Dedifferentiated amniotic fluid mesenchymal stem cell (primary cell): ENCODE results near the gene ALG10B.
A peak's percentile ranks its signal among the peaks of the same experiment; 100 is the strongest.
"Not testable (repeated sequence)": the region's sequence is repeated elsewhere in the genome, so short reads cannot be mapped to it uniquely, and the experiment has no call there.

ENCODE experiments used
- DNase-seq: peaks from one replicate; pipeline ENCODE4 v3.0.0-alpha.2; 2016; ENCODE audit errors: extremely low spot score

The ALG10B gene, protein sequence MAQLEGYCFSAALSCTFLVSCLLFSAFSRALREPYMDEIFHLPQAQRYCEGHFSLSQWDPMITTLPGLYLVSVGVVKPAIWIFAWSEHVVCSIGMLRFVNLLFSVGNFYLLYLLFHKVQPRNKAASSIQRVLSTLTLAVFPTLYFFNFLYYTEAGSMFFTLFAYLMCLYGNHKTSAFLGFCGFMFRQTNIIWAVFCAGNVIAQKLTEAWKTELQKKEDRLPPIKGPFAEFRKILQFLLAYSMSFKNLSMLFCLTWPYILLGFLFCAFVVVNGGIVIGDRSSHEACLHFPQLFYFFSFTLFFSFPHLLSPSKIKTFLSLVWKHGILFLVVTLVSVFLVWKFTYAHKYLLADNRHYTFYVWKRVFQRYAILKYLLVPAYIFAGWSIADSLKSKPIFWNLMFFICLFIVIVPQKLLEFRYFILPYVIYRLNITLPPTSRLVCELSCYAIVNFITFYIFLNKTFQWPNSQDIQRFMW

GRCh38 chr12:38316391-38317129 is at the start of gene ALG10B:
ALG10B (plus strand) TSS chr12:38316774; CDS start chr12:38316894, 120 bp downstream.
- peak; percentile 98 for DNase-seq

GRCh38 chr12:38268612-38269011 is 48.0 kb upstream of the ALG10B start:
- no peak for DNase-seq

DNA sequence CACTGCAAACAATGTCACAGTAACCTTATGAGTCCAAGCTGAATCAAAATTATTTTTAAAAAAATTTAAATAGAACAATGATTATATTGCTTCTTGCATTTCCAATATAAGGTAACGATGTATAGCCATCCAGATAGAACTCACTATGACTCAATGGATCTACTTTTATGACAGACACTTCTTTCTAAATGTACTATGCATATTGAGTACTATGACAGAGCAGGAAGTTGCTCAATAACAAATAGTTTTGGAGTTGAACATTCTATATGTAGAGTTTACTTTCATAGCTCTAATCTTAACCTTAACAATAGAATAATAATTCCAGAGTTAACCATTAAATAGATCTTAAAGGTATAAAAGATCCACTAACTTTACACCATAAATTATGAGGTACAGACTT is 46.7 kb upstream of the ALG10B start:
- no peak for DNase-seq

- no peak for DNase-seq
Measured at GRCh38 chr12:38279756-38280155, 36.8 kb upstream of the ALG10B start.

GRCh38 chr12:38282886-38283285 is 33.7 kb upstream of the ALG10B start:
- DNase-seq, result no peak

DNA sequence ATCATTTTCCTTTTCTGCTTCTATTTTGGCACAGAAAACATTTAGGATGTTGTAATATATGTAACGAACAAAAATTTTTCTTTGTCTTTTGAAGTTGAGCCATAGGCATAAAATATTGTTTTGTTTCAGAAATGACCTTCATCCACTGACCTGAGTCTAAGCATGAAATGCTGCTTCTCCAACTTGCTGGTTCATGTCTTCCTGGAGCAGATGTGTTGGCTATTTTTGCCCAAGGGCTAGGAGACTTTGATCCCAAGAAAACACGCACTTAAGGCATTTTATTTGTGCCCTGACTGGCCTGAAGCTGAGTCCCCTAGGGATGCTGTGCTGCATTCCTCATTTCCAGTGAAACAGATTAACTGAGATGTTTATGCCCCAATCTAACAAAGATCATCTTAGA is 27.2 kb upstream of the ALG10B start:
- DNase-seq, result no peak

DNA sequence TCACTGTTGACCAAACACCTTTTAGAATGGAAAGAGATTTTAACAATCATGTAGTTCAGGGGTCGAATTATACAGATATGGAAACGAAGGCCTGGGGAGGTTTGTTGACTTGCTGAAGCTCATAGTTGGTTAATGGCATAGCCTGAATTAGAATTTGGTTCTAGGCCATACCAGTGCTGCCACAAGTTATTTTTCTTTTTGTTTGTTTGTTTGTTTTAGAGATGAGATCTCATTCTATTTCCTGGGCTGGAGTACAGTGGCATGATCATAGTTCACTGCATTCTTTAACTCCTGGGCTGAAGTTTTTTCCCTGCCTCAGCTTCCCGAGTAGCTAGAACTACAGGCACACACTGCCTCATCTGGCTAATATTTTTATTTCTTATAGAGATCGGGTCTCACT is 25.4 kb upstream of the ALG10B start:
- no peak for DNase-seq

- not testable (repeated sequence) for DNase-seq
Measured at GRCh38 chr12:38302972-38303371, 13.6 kb upstream of the ALG10B start.

DNA sequence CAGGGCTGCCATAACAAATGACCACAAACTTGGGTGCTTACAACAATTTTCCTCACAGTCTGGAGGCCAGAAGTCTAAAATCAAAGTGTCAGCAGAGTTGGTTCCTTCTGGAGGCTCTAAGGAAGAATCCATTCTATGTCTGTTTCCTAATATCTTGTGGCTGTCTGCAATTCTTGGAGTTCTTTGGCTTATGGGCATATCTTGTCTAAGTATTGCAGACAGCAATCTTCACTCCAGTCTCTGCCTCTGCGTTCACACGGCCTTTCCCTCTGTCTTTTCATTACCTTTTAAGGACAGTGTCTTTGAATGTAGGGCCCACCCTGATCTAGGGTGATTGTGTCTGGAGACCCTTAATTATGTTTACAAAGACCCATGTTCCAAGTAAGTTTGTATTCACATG is 5.4 kb downstream of the ALG10B start:
- DNase-seq, result not testable (repeated sequence)

DNA sequence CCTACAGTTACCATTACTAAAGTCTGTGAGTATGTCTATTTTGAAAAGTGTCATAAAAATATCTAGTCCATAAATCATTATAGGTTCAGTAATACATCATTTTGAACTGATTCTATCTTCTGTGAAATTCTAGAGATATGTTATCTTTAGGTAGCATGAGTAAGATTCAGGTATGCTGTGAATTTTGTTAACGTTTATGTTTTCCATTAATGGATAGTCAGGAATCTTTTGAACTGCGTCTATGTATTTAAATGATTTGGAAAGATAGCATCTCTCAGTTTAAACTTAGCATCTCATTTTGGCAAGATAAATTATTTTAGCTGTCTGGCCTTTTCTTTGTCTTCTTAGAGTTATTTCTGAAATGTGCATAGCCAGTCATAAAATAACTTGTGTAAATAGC is 8.3 kb downstream of the ALG10B start:
- no peak for DNase-seq

GRCh38 chr12:38327356-38327755 is 10.8 kb downstream of the ALG10B start:
- no peak for DNase-seq

- DNase-seq, result peak; percentile 32
Measured at GRCh38 chr12:38328306-38328895, 11.8 kb downstream of the ALG10B start.

- not testable (repeated sequence) for DNase-seq
Measured at GRCh38 chr12:38330414-38330813, 13.8 kb downstream of the ALG10B start.

DNA sequence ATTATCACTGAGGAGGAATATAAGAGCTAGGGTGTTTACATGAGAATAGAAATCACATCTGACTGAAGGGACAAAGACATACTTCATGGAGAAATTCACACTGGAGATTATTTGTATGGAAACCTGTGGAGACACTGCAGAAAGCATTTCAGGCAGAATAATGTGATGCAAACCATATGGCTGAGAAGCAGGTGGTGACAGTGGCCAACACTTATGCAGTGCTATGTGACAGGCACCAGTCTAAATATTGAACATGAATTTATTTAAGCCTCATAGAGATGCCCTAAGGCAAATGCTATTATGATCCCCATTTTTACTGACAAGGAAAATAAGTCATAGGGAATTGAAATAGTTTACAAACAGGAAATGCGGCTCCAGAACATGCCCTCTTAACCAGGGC is 16.2 kb downstream of the ALG10B start:
- DNase-seq, result no peak

- no peak for DNase-seq
Measured at GRCh38 chr12:38342444-38342843, 25.9 kb downstream of the ALG10B start.

- not testable (repeated sequence) for DNase-seq
Measured at GRCh38 chr12:38343256-38343655, 26.7 kb downstream of the ALG10B start.

DNA sequence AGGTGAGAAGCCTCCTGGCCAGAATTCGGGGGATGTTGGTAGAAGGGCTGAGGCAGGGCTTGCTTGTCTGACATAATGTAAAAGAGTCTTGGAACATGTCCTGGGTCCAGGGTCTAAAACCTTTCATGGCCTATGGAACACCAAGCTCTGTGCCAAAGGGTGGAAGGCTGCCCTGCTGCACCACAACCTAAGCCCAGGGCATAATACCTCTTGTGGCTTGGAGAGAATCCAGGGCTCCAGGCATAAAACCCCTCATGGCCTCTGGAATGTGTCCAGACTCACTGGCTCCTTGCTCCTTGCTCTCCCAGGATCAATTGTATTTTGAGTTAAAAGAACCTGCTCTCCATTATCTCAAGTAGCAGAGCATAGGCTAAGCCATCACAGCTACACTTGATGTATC is 27.3 kb downstream of the ALG10B start:
- DNase-seq, result not testable (repeated sequence)

GRCh38 chr12:38350342-38351174 is 34.0 kb downstream of the ALG10B start:
- DNase-seq, result no peak

GRCh38 chr12:38351175-38351508 is 34.6 kb downstream of the ALG10B start:
- DNase-seq, result not testable (repeated sequence)

GRCh38 chr12:38367506-38367905 is 50.9 kb downstream of the ALG10B start:
- DNase-seq, result no peak

GRCh38 chr12:38370311-38370710 is 53.7 kb downstream of the ALG10B start:
- DNase-seq, result no peak

DNA sequence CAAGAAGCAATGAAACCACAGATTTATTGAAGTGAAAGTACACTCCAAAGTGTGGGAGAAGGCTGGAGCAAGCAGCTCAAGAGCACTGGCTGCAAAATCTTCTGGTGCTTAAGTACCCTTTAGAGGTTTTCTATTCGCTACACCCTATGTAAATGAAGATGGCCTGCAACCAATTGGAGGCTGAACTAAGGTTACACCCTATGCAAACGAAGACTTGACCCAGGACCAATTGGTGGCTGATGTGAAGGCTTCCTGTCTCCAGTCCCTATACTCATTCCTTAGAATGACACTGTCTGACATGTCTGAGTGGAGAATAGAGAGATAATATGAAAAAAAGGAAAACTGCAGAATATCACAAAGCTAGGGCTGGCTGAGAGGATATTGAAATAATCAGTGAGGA is 57.2 kb downstream of the ALG10B start:
- no peak for DNase-seq
